Measurements from ENCODE around the gene NYAP1.

- TF ChIP-seq CTCF (IDR thresholded peaks at IDR 0.05) (no peak), POLR2A (IDR thresholded peaks at IDR 0.05; ENCODE audit: low read depth) (no peak)
Measured at GRCh38 chr7:100517305-100517704, 33.6 kb downstream of the NYAP1 start.
